Osteocyte (in vitro differentiated cells): ENCODE measurements around the gene SPTB. TPM values are rescaled to one million over a fixed set of nuclear protein-coding genes. Genes with fewer than 3 reads are reported as not detected.
A peak's percentile ranks its signal among the peaks of the same experiment; 100 is the strongest.

Experiments used
- DNase-seq: peaks from one replicate; pipeline ENCODE4 v3.0.0; 2021; ENCODE audit warnings: mixed read lengths; ENCODE audit not compliant: unreplicated experiment; ENCODE audit errors: extremely low spot score
- H3K27ac Mint-ChIP-seq: one replicate; pipeline ENCODE4 v1.8.0; 2021; ENCODE audit warnings: mild to moderate bottlenecking, mixed read lengths; ENCODE audit not compliant: unreplicated experiment
- H3K27me3 Mint-ChIP-seq: one replicate; pipeline ENCODE4 v1.8.0; 2021; ENCODE audit warnings: mixed read lengths; ENCODE audit not compliant: unreplicated experiment
- H3K36me3 Mint-ChIP-seq: one replicate; pipeline ENCODE4 v1.8.0; 2021; ENCODE audit warnings: mixed read lengths; ENCODE audit not compliant: unreplicated experiment
- H3K4me1 Mint-ChIP-seq: one replicate; pipeline ENCODE4 v1.8.0; 2021; ENCODE audit warnings: mixed read lengths; ENCODE audit not compliant: unreplicated experiment
- H3K4me3 Mint-ChIP-seq: one replicate; pipeline ENCODE4 v1.8.0; 2021; ENCODE audit warnings: mild to moderate bottlenecking, moderate library complexity, mixed read lengths; ENCODE audit not compliant: unreplicated experiment
- H3K9me3 Mint-ChIP-seq: one replicate; pipeline ENCODE4 v1.8.0; 2021; ENCODE audit warnings: mixed read lengths; ENCODE audit not compliant: unreplicated experiment
- CTCF ChIP-seq: fragments of 200-600 bp; sonication (generic); IDR thresholded peaks from 2 replicates; pipeline ENCODE4 v1.5.0; 2021; ENCODE audit warnings: antibody characterized with exemption, mild to moderate bottlenecking, moderate library complexity
- total RNA-seq: library from RNA; stranded (reverse); gene quantifications from 2 replicates; pipeline ENCODE4 v1.2.1, GENCODE V29; 2021

The SPTB gene
- total RNA-seq, 1 donor from 2014 or later: 0.35 TPM

- no peak for TF ChIP-seq CTCF
- DNase-seq: no peak
- peaks cover 64% of the 10 kb centered on the region for H3K27me3 Mint-ChIP-seq
- H3K9me3 Mint-ChIP-seq: no peaks in the 10 kb centered on the region
- no peaks in the 10 kb centered on the region for H3K4me1 Mint-ChIP-seq
- H3K36me3 Mint-ChIP-seq: no peaks in the 10 kb centered on the region
- no peak overlapping the region for H3K27ac Mint-ChIP-seq
- H3K4me3 Mint-ChIP-seq: no peak overlapping the region
Observed at GRCh38 chr14:64889352-64889751, 9.6 kb upstream of the SPTB start.

- Mint-ChIP-seq H3K4me3 (no peak overlapping the region), H3K27me3 (peaks cover 85% of the 10 kb centered on the region)
- no peak for DNase-seq
Observed at GRCh38 chr14:64885559-64885958, 5.9 kb upstream of the SPTB start.

GRCh38 chr14:64880221-64881121, 764 bp upstream of the SPTB start:
- peaks cover 2% of the 10 kb centered on the region for H3K36me3 Mint-ChIP-seq
- H3K4me1 Mint-ChIP-seq: peaks cover 3% of the 10 kb centered on the region
- H3K27ac Mint-ChIP-seq: no peak overlapping the region
- no peaks in the 10 kb centered on the region for H3K9me3 Mint-ChIP-seq
- TF ChIP-seq CTCF: no peak
- DNase-seq: no peak
- H3K27me3 Mint-ChIP-seq: peaks cover 80% of the 10 kb centered on the region
- peak overlapping the region; percentile 75 for H3K4me3 Mint-ChIP-seq

More at GRCh38 chr14:64885559-64885958, 5.9 kb upstream of the SPTB start:
- Mint-ChIP-seq H3K27ac (no peak overlapping the region), H3K9me3 (no peaks in the 10 kb centered on the region), H3K4me1 (peaks cover 1% of the 10 kb centered on the region), H3K36me3 (peaks cover 2% of the 10 kb centered on the region)
- no peak for TF ChIP-seq CTCF

- no peak overlapping the region for H3K27ac Mint-ChIP-seq
- no peaks in the 10 kb centered on the region for H3K9me3 Mint-ChIP-seq
- H3K4me1 Mint-ChIP-seq: peaks cover 3% of the 10 kb centered on the region
- peaks cover 82% of the 10 kb centered on the region for H3K27me3 Mint-ChIP-seq
- TF ChIP-seq CTCF: no peak
- peaks cover 2% of the 10 kb centered on the region for H3K36me3 Mint-ChIP-seq
- H3K4me3 Mint-ChIP-seq: peak overlapping the region; percentile 65
- no peak for DNase-seq
Observed at GRCh38 chr14:64878837-64879634, 671 bp downstream of the SPTB start.

- Mint-ChIP-seq H3K27me3 (peaks cover 80% of the 10 kb centered on the region), H3K4me1 (peaks cover 3% of the 10 kb centered on the region), H3K36me3 (peaks cover 2% of the 10 kb centered on the region), H3K4me3 (no peak overlapping the region), H3K9me3 (no peaks in the 10 kb centered on the region), H3K27ac (no peak overlapping the region)
- DNase-seq: no peak
- TF ChIP-seq CTCF: no peak
Observed at GRCh38 chr14:64877846-64878245, 1.9 kb downstream of the SPTB start.
